GM23338 (cell line): Measurements from ENCODE around the gene NWD2. TPM values are rescaled to one million over a fixed set of nuclear protein-coding genes. Genes with fewer than 3 reads are reported as not detected.

Experiments
- ATAC-seq: fragments of 200-7000 bp; cut with Tn5 transposase; 3 replicates; pipeline ENCODE4 v1.9.1; 2020
- DNase-seq: peaks from one replicate; pipeline ENCODE4 v3.0.0-alpha.2; 2015; ENCODE audit warnings: low spot score
- H2AFZ ChIP-seq: fragments of 200-600 bp; sonication (generic); 2 replicates; pipeline ENCODE4 v1.8.0; 2016; ENCODE audit warnings: antibody characterized with exemption, mild to moderate bottlenecking, moderate library complexity
- H3F3A ChIP-seq: fragments of 200-600 bp; sonication (generic); replicated peaks from 2 replicates; pipeline ENCODE4 v1.8.0; 2017; ENCODE audit warnings: antibody characterized with exemption, mixed run types, low read depth
- H3K27ac ChIP-seq: fragments of 200-600 bp; sonication (generic); 2 replicates; pipeline ENCODE4 v1.6.1; 2016; ENCODE audit warnings: low read depth
- H3K27me3 ChIP-seq: fragments of 200-600 bp; sonication (generic); 2 replicates; pipeline ENCODE4 v1.8.0; 2016; ENCODE audit warnings: mild to moderate bottlenecking, mixed run types, moderate library complexity; ENCODE audit not compliant: insufficient read depth
- H3K36me3 ChIP-seq: fragments of 200-600 bp; sonication (generic); 2 replicates; pipeline ENCODE4 v1.8.0; 2016; ENCODE audit warnings: mild to moderate bottlenecking; ENCODE audit not compliant: insufficient read depth
- H3K4me1 ChIP-seq: fragments of 200-600 bp; sonication (generic); 2 replicates; pipeline ENCODE4 v1.8.0; 2016; ENCODE audit warnings: mild to moderate bottlenecking, moderate library complexity; ENCODE audit not compliant: insufficient read depth
- H3K4me2 ChIP-seq: fragments of 200-600 bp; sonication (generic); 2 replicates; pipeline ENCODE4 v1.7.1; 2017; ENCODE audit warnings: mixed run types
- H3K4me3 ChIP-seq: fragments of 200-600 bp; sonication (generic); 2 replicates; pipeline ENCODE4 v1.6.1; 2016; ENCODE audit warnings: mixed run types
- H3K79me2 ChIP-seq: fragments of 200-600 bp; sonication (generic); replicated peaks from 2 replicates; pipeline ENCODE4 v1.8.0; 2017; ENCODE audit warnings: mild to moderate bottlenecking; ENCODE audit not compliant: insufficient read depth
- H3K9me2 ChIP-seq: fragments of 200-600 bp; sonication (generic); 2 replicates; pipeline ENCODE4 v1.8.0; 2017; ENCODE audit not compliant: insufficient read depth
- H4K20me1 ChIP-seq: fragments of 200-600 bp; sonication (generic); replicated peaks from 2 replicates; pipeline ENCODE4 v1.8.0; 2017; ENCODE audit warnings: mild to moderate bottlenecking; ENCODE audit not compliant: insufficient read depth
- H3K27ac Mint-ChIP-seq: 2 replicates; pipeline ENCODE4 v1.8.0; 2020; ENCODE audit warnings: inconsistent platforms, mild to moderate bottlenecking, moderate library complexity, mixed read lengths
- H3K27me3 Mint-ChIP-seq: 3 replicates; pipeline ENCODE4 v1.8.0; 2022; ENCODE audit warnings: low read depth, mild to moderate bottlenecking, moderate library complexity, mixed read lengths, inconsistent platforms; ENCODE audit not compliant: insufficient read depth, poor library complexity
- H3K36me3 Mint-ChIP-seq: 3 replicates; pipeline ENCODE4 v1.8.0; 2021; ENCODE audit warnings: low read depth, mild to moderate bottlenecking, inconsistent platforms, moderate library complexity, mixed read lengths
- H3K4me1 Mint-ChIP-seq: 3 replicates; pipeline ENCODE4 v1.8.0; 2020; ENCODE audit warnings: mild to moderate bottlenecking, inconsistent platforms, mixed read lengths
- H3K4me3 Mint-ChIP-seq: 3 replicates; pipeline ENCODE4 v1.8.0; 2021; ENCODE audit warnings: moderate library complexity, mild to moderate bottlenecking, inconsistent platforms, mixed read lengths
- H3K9me3 Mint-ChIP-seq: 3 replicates; pipeline ENCODE4 v1.8.0; 2020; ENCODE audit warnings: moderate library complexity, mild to moderate bottlenecking, inconsistent platforms, mixed read lengths
- CREB1 ChIP-seq: fragments of 250-450 bp; sonication (Bioruptor Pico); IDR thresholded peaks from 2 replicates; pipeline ENCODE4 v1.5.0; 2020; ENCODE audit warnings: low read depth, mild to moderate bottlenecking, moderate library complexity
- EZH2 ChIP-seq: fragments of 200-600 bp; sonication (generic); IDR thresholded peaks from one replicate; pipeline ENCODE4 v1.8.0; 2017; ENCODE audit warnings: antibody characterized with exemption, mild to moderate bottlenecking, low read depth; ENCODE audit not compliant: unreplicated experiment
- EZH2phosphoT487 ChIP-seq: fragments of 200-600 bp; sonication (generic); IDR thresholded peaks from one replicate; pipeline ENCODE4 v1.8.1; 2018; ENCODE audit warnings: antibody characterized with exemption; ENCODE audit not compliant: unreplicated experiment
- JUNB ChIP-seq: IDR thresholded peaks from one replicate; pipeline ENCODE4 v1.6.1; 2016; ENCODE audit warnings: antibody characterized with exemption; ENCODE audit not compliant: unreplicated experiment
- NANOG ChIP-seq: IDR thresholded peaks from 2 replicates; pipeline ENCODE4 v1.6.1; 2016; ENCODE audit warnings: antibody characterized with exemption, borderline replicate concordance
- POLR2AphosphoS5 ChIP-seq: IDR thresholded peaks from 2 replicates; pipeline ENCODE4 v1.6.1; 2016; ENCODE audit warnings: antibody characterized with exemption, low read depth
- STAT1 ChIP-seq: IDR thresholded peaks from one replicate; pipeline ENCODE4 v1.6.1; 2016; ENCODE audit warnings: antibody characterized with exemption; ENCODE audit not compliant: unreplicated experiment
- ZNF114 ChIP-seq: fragments of 250-450 bp; sonication (Bioruptor Pico); IDR thresholded peaks from 2 replicates; pipeline ENCODE4 v1.5.0; 2020; ENCODE audit warnings: mild to moderate bottlenecking, moderate library complexity
- ZNF331 ChIP-seq: fragments of 250-450 bp; sonication (Bioruptor Pico); IDR thresholded peaks from 2 replicates; pipeline ENCODE4 v1.5.0; 2020; ENCODE audit warnings: low read depth, mild to moderate bottlenecking, moderate library complexity
- polyA plus RNA-seq: library from polyadenylated mRNA; unstranded; fragments of >200 nt; fragmentation: Nextera tagmentation; extraction: Ambion mirVana; gene quantifications from 2 replicates; pipeline ENCODE4 v1.2.1, GENCODE V29; 2016
- total RNA-seq: library from RNA; depleted of rRNA; stranded (reverse); fragments of >200 nt; shearing (Covaris generic); gene quantifications from 2 replicates; pipeline ENCODE4 v1.2.3, GENCODE V29; 2014
- TF ChIP-seq, protein P1 (sequence below): fragments of 250-450 bp; sonication (Bioruptor Pico); IDR thresholded peaks from 2 replicates; pipeline ENCODE4 v1.5.0; 2020; ENCODE audit warnings: mild to moderate bottlenecking, moderate library complexity
- TF ChIP-seq, protein P2 (sequence below): IDR thresholded peaks from 2 replicates; pipeline ENCODE4 v1.6.1; 2016; ENCODE audit warnings: antibody characterized with exemption
- TF ChIP-seq, protein P3 (sequence below): IDR thresholded peaks from one replicate; pipeline ENCODE4 v1.6.1; 2018; ENCODE audit warnings: antibody characterized with exemption; ENCODE audit not compliant: unreplicated experiment
- TF ChIP-seq, protein P4 (sequence below), 2 experiments: fragments of 200-600 bp in 1 of 2; sonication (generic) in 1 of 2; conservative IDR thresholded peaks; 2 replicates each; pipeline versions ENCODE4 v1.5.1 to v1.6.1; 2016 to 2017; ENCODE audit warnings: antibody characterized with exemption in 2 of 2, low read depth in 2 of 2, mild to moderate bottlenecking in 2 of 2, moderate library complexity in 1 of 2

NWD2 gene
- total and polyA plus RNA-seq, 2 experiments from 2014 or later = 0.07 TPM; not detected in 1

DNA sequence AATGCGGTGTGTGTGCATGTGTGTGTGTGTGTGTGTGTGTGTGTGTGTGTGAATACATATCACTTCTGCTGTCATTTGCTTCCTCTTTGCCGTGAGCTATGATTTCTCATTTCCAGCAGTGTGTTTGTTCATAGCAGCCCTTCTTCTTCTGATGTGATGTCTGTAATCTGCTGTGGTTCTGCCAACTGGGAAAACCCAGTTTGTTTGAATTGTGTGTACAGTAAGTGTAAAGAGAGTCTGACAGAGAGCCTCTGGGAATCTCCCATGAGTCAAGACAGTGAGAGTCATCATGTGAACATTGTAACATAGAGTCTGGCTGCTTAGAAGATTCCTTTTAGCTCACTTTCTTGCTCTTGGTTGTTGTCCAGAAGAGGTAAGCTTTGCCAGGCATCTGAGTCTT, 8.4 kb upstream of the NWD2 start:
- no peak overlapping the region for H3K27ac ChIP-seq
- H3K4me2 ChIP-seq = no peak overlapping the region
- H3K36me3 Mint-ChIP-seq = no peaks in the 10 kb centered on the region
- DNase-seq = no peak
- peaks cover 29% of the 10 kb centered on the region for H3K4me1 ChIP-seq
- peaks cover 29% of the 10 kb centered on the region for H3K27me3 ChIP-seq
- no peaks in the 10 kb centered on the region for H3K79me2 ChIP-seq
- no peaks in the 10 kb centered on the region for H3F3A ChIP-seq
- no peak for TF ChIP-seq CREB1
- no peak for TF ChIP-seq STAT1
- no peak for TF ChIP-seq EZH2
- no peak for TF ChIP-seq ZNF114 (CRISPR knock-in tag)
- TF ChIP-seq ZNF331 = no peak
- TF ChIP-seq, protein P1, sequence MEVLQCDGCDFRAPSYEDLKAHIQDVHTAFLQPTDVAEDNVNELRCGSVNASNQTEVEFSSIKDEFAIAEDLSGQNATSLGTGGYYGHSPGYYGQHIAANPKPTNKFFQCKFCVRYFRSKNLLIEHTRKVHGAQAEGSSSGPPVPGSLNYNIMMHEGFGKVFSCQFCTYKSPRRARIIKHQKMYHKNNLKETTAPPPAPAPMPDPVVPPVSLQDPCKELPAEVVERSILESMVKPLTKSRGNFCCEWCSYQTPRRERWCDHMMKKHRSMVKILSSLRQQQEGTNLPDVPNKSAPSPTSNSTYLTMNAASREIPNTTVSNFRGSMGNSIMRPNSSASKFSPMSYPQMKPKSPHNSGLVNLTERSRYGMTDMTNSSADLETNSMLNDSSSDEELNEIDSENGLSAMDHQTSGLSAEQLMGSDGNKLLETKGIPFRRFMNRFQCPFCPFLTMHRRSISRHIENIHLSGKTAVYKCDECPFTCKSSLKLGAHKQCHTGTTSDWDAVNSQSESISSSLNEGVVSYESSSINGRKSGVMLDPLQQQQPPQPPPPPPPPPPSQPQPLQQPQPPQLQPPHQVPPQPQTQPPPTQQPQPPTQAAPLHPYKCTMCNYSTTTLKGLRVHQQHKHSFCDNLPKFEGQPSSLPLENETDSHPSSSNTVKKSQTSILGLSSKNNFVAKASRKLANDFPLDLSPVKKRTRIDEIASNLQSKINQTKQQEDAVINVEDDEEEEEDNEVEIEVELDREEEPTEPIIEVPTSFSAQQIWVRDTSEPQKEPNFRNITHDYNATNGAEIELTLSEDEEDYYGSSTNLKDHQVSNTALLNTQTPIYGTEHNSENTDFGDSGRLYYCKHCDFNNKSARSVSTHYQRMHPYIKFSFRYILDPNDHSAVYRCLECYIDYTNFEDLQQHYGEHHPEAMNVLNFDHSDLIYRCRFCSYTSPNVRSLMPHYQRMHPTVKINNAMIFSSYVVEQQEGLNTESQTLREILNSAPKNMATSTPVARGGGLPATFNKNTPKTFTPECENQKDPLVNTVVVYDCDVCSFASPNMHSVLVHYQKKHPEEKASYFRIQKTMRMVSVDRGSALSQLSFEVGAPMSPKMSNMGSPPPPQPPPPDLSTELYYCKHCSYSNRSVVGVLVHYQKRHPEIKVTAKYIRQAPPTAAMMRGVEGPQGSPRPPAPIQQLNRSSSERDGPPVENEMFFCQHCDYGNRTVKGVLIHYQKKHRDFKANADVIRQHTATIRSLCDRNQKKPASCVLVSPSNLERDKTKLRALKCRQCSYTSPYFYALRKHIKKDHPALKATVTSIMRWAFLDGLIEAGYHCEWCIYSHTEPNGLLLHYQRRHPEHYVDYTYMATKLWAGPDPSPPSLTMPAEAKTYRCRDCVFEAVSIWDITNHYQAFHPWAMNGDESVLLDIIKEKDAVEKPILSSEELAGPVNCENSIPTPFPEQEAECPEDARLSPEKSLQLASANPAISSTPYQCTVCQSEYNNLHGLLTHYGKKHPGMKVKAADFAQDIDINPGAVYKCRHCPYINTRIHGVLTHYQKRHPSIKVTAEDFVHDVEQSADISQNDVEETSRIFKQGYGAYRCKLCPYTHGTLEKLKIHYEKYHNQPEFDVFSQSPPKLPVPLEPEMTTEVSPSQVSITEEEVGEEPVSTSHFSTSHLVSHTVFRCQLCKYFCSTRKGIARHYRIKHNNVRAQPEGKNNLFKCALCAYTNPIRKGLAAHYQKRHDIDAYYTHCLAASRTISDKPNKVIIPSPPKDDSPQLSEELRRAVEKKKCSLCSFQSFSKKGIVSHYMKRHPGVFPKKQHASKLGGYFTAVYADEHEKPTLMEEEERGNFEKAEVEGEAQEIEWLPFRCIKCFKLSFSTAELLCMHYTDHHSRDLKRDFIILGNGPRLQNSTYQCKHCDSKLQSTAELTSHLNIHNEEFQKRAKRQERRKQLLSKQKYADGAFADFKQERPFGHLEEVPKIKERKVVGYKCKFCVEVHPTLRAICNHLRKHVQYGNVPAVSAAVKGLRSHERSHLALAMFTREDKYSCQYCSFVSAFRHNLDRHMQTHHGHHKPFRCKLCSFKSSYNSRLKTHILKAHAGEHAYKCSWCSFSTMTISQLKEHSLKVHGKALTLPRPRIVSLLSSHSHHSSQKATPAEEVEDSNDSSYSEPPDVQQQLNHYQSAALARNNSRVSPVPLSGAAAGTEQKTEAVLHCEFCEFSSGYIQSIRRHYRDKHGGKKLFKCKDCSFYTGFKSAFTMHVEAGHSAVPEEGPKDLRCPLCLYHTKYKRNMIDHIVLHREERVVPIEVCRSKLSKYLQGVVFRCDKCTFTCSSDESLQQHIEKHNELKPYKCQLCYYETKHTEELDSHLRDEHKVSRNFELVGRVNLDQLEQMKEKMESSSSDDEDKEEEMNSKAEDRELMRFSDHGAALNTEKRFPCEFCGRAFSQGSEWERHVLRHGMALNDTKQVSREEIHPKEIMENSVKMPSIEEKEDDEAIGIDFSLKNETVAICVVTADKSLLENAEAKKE (CRISPR knock-in tag) = no peak
- no peak for TF ChIP-seq JUNB
- TF ChIP-seq, protein P2, sequence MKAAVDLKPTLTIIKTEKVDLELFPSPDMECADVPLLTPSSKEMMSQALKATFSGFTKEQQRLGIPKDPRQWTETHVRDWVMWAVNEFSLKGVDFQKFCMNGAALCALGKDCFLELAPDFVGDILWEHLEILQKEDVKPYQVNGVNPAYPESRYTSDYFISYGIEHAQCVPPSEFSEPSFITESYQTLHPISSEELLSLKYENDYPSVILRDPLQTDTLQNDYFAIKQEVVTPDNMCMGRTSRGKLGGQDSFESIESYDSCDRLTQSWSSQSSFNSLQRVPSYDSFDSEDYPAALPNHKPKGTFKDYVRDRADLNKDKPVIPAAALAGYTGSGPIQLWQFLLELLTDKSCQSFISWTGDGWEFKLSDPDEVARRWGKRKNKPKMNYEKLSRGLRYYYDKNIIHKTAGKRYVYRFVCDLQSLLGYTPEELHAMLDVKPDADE = no peak
- no peak for TF ChIP-seq EZH2phosphoT487
- TF ChIP-seq POLR2AphosphoS5 = no peak
- TF ChIP-seq, protein P3, sequence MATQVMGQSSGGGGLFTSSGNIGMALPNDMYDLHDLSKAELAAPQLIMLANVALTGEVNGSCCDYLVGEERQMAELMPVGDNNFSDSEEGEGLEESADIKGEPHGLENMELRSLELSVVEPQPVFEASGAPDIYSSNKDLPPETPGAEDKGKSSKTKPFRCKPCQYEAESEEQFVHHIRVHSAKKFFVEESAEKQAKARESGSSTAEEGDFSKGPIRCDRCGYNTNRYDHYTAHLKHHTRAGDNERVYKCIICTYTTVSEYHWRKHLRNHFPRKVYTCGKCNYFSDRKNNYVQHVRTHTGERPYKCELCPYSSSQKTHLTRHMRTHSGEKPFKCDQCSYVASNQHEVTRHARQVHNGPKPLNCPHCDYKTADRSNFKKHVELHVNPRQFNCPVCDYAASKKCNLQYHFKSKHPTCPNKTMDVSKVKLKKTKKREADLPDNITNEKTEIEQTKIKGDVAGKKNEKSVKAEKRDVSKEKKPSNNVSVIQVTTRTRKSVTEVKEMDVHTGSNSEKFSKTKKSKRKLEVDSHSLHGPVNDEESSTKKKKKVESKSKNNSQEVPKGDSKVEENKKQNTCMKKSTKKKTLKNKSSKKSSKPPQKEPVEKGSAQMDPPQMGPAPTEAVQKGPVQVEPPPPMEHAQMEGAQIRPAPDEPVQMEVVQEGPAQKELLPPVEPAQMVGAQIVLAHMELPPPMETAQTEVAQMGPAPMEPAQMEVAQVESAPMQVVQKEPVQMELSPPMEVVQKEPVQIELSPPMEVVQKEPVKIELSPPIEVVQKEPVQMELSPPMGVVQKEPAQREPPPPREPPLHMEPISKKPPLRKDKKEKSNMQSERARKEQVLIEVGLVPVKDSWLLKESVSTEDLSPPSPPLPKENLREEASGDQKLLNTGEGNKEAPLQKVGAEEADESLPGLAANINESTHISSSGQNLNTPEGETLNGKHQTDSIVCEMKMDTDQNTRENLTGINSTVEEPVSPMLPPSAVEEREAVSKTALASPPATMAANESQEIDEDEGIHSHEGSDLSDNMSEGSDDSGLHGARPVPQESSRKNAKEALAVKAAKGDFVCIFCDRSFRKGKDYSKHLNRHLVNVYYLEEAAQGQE = no peak
- TF ChIP-seq NANOG = no peak
- TF ChIP-seq, protein P4, sequence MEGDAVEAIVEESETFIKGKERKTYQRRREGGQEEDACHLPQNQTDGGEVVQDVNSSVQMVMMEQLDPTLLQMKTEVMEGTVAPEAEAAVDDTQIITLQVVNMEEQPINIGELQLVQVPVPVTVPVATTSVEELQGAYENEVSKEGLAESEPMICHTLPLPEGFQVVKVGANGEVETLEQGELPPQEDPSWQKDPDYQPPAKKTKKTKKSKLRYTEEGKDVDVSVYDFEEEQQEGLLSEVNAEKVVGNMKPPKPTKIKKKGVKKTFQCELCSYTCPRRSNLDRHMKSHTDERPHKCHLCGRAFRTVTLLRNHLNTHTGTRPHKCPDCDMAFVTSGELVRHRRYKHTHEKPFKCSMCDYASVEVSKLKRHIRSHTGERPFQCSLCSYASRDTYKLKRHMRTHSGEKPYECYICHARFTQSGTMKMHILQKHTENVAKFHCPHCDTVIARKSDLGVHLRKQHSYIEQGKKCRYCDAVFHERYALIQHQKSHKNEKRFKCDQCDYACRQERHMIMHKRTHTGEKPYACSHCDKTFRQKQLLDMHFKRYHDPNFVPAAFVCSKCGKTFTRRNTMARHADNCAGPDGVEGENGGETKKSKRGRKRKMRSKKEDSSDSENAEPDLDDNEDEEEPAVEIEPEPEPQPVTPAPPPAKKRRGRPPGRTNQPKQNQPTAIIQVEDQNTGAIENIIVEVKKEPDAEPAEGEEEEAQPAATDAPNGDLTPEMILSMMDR (conservative IDR thresholded peaks at IDR 0.05; ENCODE audit: low read depth in 2 of 2) = no peak
- no peak overlapping the region for H2AFZ ChIP-seq
- no peaks in the 10 kb centered on the region for H3K36me3 ChIP-seq
- no peak overlapping the region for H3K27ac Mint-ChIP-seq
- no peaks in the 10 kb centered on the region for H3K9me3 Mint-ChIP-seq
- no peak overlapping the region for H3K4me3 Mint-ChIP-seq
- no peak for ATAC-seq
- peaks cover 4% of the 10 kb centered on the region for H3K27me3 Mint-ChIP-seq
- H3K9me2 ChIP-seq = 0 out of 2 replicates have a peak, but pooled peaks cover 3% of the 10 kb centered on the region
- H4K20me1 ChIP-seq = no peaks in the 10 kb centered on the region
- no peak overlapping the region for H3K4me3 ChIP-seq
- peaks cover 26% of the 10 kb centered on the region; the same call in 2 of the 3 replicates for H3K4me1 Mint-ChIP-seq
